ENCODE data around the gene PPFIA3.
"Not testable (repeated sequence)": the region's sequence is repeated elsewhere in the genome, so short reads cannot be mapped to it uniquely, and the experiment has no call there.

DNA sequence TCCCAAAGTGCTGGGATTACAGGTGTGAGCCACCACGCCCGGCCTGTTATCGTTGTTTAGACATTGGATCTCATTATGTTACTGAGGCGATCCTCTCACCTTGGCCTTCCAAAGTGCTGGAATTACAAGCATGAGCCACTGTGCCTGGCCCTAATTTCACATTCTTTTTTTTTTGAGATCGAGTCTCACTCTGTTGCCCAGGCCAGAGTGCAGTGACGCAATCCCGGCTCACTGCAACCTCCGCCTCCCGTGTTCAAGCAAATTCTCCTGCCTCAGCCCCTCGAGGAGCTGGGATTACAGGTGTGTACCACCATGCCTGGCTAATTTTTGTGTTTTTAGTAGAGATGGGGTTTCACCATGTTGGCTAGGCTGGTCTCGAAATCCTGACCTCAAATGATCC is 3.9 kb downstream of the PPFIA3 start:
- TF ChIP-seq NR3C1 (IDR thresholded peaks at IDR 0.05); POLR2A (IDR thresholded peaks at IDR 0.05; ENCODE audit: low read length); RFX5 (IDR thresholded peaks at IDR 0.05); MAFK (IDR thresholded peaks at IDR 0.05; ENCODE audit: partially characterized antibody); FOSL2 (IDR thresholded peaks at IDR 0.05); FOSL2 (CRISPR knock-in tag; IDR thresholded peaks at IDR 0.05); RAD21 (conservative IDR thresholded peaks at IDR 0.05 in 1 of 2, IDR thresholded peaks at IDR 0.05 in 1 of 2); SREBF2 (IDR thresholded peaks at IDR 0.05); NFE2L2 (conservative IDR thresholded peaks at IDR 0.05; ENCODE audit: low read length); BHLHE40 (IDR thresholded peaks at IDR 0.05; ENCODE audit: low read depth, low read length); MAZ (IDR thresholded peaks at IDR 0.05; ENCODE audit: borderline replicate concordance, low read depth, low read length); HOXA7 (CRISPR knock-in tag; IDR thresholded peaks at IDR 0.05): not testable (repeated sequence)
- TF ChIP-seq, protein P1, sequence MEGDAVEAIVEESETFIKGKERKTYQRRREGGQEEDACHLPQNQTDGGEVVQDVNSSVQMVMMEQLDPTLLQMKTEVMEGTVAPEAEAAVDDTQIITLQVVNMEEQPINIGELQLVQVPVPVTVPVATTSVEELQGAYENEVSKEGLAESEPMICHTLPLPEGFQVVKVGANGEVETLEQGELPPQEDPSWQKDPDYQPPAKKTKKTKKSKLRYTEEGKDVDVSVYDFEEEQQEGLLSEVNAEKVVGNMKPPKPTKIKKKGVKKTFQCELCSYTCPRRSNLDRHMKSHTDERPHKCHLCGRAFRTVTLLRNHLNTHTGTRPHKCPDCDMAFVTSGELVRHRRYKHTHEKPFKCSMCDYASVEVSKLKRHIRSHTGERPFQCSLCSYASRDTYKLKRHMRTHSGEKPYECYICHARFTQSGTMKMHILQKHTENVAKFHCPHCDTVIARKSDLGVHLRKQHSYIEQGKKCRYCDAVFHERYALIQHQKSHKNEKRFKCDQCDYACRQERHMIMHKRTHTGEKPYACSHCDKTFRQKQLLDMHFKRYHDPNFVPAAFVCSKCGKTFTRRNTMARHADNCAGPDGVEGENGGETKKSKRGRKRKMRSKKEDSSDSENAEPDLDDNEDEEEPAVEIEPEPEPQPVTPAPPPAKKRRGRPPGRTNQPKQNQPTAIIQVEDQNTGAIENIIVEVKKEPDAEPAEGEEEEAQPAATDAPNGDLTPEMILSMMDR (IDR thresholded peaks at IDR 0.05) = not testable (repeated sequence)
- TF ChIP-seq, protein P2, sequence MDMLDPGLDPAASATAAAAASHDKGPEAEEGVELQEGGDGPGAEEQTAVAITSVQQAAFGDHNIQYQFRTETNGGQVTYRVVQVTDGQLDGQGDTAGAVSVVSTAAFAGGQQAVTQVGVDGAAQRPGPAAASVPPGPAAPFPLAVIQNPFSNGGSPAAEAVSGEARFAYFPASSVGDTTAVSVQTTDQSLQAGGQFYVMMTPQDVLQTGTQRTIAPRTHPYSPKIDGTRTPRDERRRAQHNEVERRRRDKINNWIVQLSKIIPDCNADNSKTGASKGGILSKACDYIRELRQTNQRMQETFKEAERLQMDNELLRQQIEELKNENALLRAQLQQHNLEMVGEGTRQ (IDR thresholded peaks at IDR 0.05) = not testable (repeated sequence)
- TF ChIP-seq, protein P3, sequence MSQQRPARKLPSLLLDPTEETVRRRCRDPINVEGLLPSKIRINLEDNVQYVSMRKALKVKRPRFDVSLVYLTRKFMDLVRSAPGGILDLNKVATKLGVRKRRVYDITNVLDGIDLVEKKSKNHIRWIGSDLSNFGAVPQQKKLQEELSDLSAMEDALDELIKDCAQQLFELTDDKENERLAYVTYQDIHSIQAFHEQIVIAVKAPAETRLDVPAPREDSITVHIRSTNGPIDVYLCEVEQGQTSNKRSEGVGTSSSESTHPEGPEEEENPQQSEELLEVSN (IDR thresholded peaks at IDR 0.05; ENCODE audit: borderline replicate concordance, low read depth) = not testable (repeated sequence)
